ENCODE results near the gene RBMY1A1.
"Not testable (repeated sequence)": the region's sequence is repeated elsewhere in the genome, so short reads cannot be mapped to it uniquely, and the experiment has no call there.

RBMY1A1 gene

DNA sequence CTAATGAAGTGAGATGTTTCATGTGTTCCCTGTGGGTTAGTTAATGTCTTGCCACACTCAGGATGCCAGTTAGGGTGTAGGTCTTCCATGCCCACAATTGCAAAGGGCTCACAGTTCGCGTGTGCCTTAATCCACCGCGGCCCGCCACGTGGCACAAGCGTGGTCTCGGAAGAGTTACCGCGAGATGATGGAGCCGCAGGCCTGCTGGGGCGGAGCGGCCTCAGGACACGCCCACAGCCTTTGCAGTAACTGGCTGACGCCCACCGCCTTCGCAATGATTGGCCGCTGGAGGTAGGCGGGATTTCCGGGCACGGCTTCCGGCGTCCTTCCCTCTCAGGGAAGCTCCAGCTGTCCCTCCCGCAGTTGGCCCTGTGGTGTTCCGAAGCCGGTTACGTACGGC is at the start of gene RBMY1A1:
Gene RBMY1A1 (plus strand): TSS at position 301 of the 400 bp plus-strand sequence. CDS start 2,013 bp downstream, outside the sequence.
- DNase-seq: not testable (repeated sequence)

DNA sequence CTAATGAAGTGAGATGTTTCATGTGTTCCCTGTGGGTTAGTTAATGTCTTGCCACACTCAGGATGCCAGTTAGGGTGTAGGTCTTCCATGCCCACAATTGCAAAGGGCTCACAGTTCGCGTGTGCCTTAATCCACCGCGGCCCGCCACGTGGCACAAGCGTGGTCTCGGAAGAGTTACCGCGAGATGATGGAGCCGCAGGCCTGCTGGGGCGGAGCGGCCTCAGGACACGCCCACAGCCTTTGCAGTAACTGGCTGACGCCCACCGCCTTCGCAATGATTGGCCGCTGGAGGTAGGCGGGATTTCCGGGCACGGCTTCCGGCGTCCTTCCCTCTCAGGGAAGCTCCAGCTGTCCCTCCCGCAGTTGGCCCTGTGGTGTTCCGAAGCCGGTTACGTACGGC is 23.6 kb upstream of the RBMY1A1 start, which contains the start of gene RBMY1B:
Gene RBMY1B (plus strand): TSS at position 301 of the 400 bp plus-strand sequence. CDS start 2,013 bp downstream, outside the sequence.
- DNase-seq: not testable (repeated sequence)

DNA sequence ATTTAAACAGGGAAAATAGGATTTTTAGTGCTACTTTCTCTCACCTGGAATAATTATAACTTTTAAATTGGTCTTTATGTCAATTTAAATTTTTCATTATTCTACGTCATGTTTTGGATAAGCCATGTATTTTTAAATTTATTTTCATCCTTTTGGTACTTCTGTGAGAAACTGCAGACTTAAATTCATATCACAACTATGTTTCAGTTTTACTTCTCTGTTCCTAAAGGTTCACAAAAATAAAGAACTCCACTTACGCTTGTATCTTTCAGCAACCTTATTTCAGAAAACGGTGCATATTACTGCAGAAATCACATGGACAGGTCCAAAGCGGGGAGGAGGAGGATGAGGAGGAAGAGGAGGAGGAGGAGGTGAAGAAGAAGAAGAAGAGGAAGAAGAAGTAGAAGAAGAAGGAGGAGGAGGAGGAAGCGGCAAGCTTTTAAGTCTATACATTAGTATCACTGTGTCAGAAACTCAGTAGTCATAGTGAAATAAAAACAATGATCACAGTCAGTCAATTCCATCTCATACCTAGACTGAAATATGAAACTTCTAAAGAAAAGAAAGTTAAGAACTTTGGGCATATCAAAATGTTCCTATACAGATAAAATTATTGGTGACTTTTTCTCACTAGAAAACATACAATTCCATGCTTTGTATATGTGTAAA is 24.8 kb downstream of the RBMY1A1 start:
- not testable (repeated sequence) for DNase-seq

DNA sequence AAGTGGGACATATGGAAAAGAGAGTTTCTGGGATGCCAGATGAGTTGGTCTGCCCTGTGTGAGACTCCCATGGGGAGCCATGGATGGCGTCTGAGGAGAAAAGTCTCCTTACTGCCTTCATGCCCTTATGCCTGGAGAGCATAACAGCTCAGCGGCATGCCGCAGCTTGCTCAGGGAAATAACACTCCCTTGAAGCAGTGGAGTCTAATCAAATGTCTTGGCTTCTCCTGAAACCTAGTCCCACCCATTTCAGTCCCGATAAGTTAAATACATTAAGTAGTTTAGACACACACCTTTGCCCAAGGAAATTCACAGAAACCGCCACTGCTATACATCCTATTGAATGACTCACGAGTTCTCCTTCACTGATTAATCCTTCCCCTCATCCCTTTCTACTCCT is 50.8 kb downstream of the RBMY1A1 start:
- DNase-seq: no peak

DNA sequence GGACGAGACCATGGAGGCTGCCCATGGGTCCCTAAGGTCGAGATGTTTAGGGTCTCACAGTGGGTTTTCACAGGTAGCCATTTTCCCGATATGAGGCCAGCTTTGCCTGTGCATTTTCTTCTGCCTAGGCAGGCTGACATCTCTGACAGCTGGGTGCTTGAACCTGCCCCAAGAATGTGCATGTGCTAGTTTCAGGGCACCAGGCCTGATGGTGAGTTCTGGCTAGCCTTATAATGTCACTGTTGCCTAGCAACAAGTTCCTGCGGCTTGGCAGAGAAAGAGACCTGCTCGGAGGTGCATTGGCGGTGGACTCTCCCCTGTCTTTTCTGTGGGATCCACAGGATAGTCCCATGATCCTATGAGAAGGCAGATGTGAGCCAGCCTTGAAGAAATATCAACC is 51.8 kb downstream of the RBMY1A1 start:
- not testable (repeated sequence) for DNase-seq

DNA sequence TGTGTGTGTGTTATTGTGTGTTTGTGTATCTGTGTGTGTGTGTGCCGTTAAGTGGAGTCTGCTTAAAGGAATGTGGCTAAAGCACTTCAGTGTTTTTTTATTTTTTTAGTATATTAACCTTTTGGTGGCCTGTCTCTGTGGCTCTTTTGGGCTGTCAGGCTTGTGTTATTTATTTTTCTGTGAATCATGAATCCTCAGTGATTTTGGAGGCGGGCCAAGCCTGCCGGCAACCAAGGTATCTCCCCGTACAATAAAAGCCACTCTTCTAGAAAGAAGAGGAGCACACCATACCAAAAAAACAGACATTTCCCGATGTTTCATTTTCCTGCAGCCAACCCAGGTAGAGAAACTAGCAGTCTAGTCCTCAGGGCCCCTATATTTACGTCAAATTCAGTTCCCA is 57.4 kb downstream of the RBMY1A1 start:
- no peak for DNase-seq

DNA sequence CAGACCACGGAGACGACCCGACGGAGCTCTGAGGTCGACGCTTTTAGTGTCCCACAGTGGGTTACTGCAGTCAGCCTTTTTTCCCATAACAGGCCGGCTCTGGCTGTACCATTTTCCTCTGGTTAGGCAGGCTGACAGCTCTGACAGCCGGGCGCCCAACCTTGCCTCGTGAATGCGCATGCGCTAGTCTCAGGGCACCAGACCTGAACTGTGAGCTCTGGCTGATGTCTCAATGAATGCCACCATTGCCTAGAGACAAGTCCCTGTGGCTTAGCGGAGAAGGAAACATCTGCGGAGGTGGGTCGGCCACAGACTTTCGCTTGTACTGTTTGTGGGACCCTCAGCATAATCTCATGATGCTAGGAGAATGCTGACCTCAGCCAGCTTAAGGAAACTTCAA is 61.6 kb downstream of the RBMY1A1 start:
- DNase-seq: not testable (repeated sequence)
